Liver (tissue), 3 donors: ENCODE results near the gene CBFA2T3.

ENCODE experiments used
- CTCF ChIP-seq: fragments of 150-350 bp; IDR thresholded peaks from 2 replicates; pipeline ENCODE4 v1.5.1; 2017; ENCODE audit warnings: improper control_type of control experiment, low read depth, low read length; ENCODE audit not compliant: missing input control
- EGR1 ChIP-seq, 2 donors: IDR thresholded peaks; 2 replicates each; pipeline ENCODE4 v1.6.1; 2016 to 2018; ENCODE audit warnings: antibody characterized with exemption in 2 of 2, low read depth in 2 of 2
- FOXA1 ChIP-seq: IDR thresholded peaks from 2 replicates; pipeline ENCODE4 v1.6.1; 2016; ENCODE audit warnings: antibody characterized with exemption
- JUND ChIP-seq, 2 donors: IDR thresholded peaks; 2 replicates each; pipeline ENCODE4 v1.6.1; 2016; ENCODE audit warnings: antibody characterized with exemption in 2 of 2
- MAX ChIP-seq: IDR thresholded peaks from 2 replicates; pipeline ENCODE4 v1.6.1; 2016; ENCODE audit warnings: antibody characterized with exemption
- RAD21 ChIP-seq, 2 donors: IDR thresholded peaks; 2 replicates each; pipeline ENCODE4 v1.6.1; 2016; ENCODE audit warnings: antibody characterized with exemption in 2 of 2, mild to moderate bottlenecking in 2 of 2
- REST ChIP-seq: IDR thresholded peaks from 2 replicates; pipeline ENCODE4 v1.6.1; 2016; ENCODE audit warnings: antibody characterized with exemption, mild to moderate bottlenecking
- RXRA ChIP-seq, 2 donors: IDR thresholded peaks; 2 replicates each; pipeline ENCODE4 v1.6.1; 2017 to 2018; ENCODE audit warnings: antibody characterized with exemption in 2 of 2, mild to moderate bottlenecking in 1 of 2
- SP1 ChIP-seq: IDR thresholded peaks from 2 replicates; pipeline ENCODE4 v1.6.1; 2018; ENCODE audit warnings: antibody characterized with exemption, mild to moderate bottlenecking
- TAF1 ChIP-seq: conservative IDR thresholded peaks from 2 replicates; pipeline ENCODE4 v1.6.1; 2016; ENCODE audit warnings: antibody characterized with exemption, mild to moderate bottlenecking
- YY1 ChIP-seq: IDR thresholded peaks from 2 replicates; pipeline ENCODE4 v1.6.1; 2016; ENCODE audit warnings: antibody characterized with exemption, mild to moderate bottlenecking
- donor health status: healthy.
- donor health status: healthy.

GRCh38 chr16:88955906-88956305 is 21.1 kb downstream of the CBFA2T3 start:
- TF ChIP-seq YY1, result no peak
- no peak for TF ChIP-seq REST
- TF ChIP-seq CTCF, result no peak
- TF ChIP-seq FOXA1, result no peak
- TF ChIP-seq RAD21 (IDR thresholded peaks at IDR 0.05), result no peak
- TF ChIP-seq TAF1, result no peak
- no peak for TF ChIP-seq EGR1 (IDR thresholded peaks at IDR 0.05; ENCODE audit: low read depth in 2 of 2)
- TF ChIP-seq JUND (IDR thresholded peaks at IDR 0.05), result no peak
- TF ChIP-seq MAX, result no peak
- TF ChIP-seq RXRA (IDR thresholded peaks at IDR 0.05), result no peak
- no peak for TF ChIP-seq SP1
